PFSK-1 (cell line): ENCODE results near the gene ZBTB32.

Experiments
- POLR2AphosphoS5 ChIP-seq: IDR thresholded peaks from 2 replicates; pipeline ENCODE4 v1.6.1; 2012; ENCODE audit warnings: low read depth, mild to moderate bottlenecking, control low read depth, low read length, moderate library complexity
- REST ChIP-seq, 2 experiments: IDR thresholded peaks; 2 replicates each; pipeline versions ENCODE4 v1.6.1 to v1.8.0; 2011 to 2012; ENCODE audit warnings: low read depth in 2 of 2, low read length in 2 of 2, control low read depth in 1 of 2, inconsistent platforms in 1 of 2, mild to moderate bottlenecking in 1 of 2, moderate library complexity in 1 of 2; ENCODE audit not compliant: insufficient read depth in 1 of 2
- TAF1 ChIP-seq: IDR thresholded peaks from 2 replicates; pipeline ENCODE4 v1.6.1; 2012; ENCODE audit warnings: low read length, control low read depth, borderline replicate concordance; ENCODE audit not compliant: insufficient read depth

DNA sequence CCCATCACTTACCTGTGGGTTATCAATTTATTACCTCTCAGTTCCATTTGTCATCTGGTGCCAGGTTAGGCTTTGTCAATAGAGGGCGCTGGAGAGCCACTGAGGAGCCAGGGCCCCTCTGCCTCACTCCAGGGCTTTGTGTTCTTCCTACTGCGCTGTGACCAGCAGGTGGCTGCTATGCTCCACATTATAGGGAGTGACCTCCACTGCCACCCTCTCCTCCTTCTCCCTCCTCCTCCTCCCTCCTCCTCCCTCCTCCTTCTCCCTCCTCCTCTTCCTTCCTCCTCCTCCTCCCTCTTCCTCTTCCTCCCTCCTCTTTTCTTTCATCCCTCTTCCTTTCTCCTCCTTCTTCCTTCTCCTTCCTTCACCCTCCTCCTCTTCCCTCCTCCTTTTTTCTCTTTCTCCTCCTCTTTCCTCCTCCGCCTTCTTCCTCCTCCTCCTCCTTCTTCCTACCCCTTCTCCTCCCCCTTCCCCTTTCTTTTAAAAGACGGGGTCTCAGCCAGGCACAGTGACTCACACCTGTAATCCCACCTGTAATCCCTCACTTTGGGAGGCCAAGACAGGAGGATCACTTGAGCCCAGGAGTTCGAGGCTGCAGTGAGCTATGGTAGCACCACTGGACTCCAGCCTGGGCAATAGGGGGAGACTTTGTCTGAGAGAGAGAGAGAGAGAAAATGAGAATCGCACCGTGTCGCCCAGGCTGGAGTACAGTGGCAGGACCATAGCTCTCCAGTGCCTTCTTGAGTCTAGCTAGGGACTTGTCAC is 10.3 kb upstream of the ZBTB32 start:
- no peak for TF ChIP-seq POLR2AphosphoS5
- TF ChIP-seq REST (IDR thresholded peaks at IDR 0.05; ENCODE audit: insufficient read depth in 1 of 2, low read depth in 2 of 2, low read length in 2 of 2), result peak in 1 of 2 experiments; percentile 47; a peak in 1 of 4 replicates
- TF ChIP-seq TAF1, result no peak
